GOT3 (cell line): Measurements from ENCODE around the gene SH3BGR.
"Not testable (repeated sequence)": the region's sequence is repeated elsewhere in the genome, so short reads cannot be mapped to it uniquely, and the experiment has no call there.

Experiments used
- DNase-seq: peaks from one replicate; lab custom pipeline; 2025; ENCODE audit warnings: mixed read lengths; lab: John Stamatoyannopoulos, UW

SH3BGR gene

DNA sequence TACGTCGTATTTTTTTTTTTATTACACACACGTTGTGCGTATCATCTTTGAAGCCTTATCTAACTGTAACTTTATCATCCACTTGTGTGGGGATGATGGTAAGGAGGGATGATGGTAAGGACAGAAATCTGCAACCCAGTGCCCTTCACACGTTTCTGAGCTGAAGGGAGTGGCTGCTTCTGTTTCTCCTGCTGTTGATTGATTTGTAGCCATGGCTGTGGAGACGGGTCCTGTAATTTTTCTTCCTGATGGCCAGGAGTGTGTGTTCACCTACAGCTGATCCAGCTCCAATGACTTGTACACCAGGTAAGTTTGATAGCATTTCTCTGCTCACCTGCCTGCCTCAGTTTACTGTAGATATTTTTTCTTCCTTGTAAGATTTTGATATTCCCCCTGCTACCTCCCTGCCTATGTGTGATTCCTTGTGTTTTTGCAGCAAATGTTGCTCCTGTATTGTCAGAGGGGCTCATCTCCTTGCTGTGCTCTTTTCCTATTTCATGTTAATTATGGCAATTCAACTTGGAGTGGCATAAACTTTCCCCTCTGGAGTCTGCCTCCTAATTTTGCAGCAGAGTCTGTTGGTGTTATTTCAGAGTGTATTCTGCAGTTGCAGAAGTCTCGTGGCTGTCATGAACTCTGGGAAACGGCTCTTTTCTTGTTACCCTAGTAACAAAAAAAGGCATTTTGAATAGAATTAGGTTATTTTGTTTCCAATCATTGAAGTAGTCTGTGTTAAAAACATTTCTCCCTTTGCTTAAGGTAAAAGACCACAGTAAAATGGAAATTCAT lies 64.1 kb downstream of the SH3BGR start:
- DNase-seq, result no peak

DNA sequence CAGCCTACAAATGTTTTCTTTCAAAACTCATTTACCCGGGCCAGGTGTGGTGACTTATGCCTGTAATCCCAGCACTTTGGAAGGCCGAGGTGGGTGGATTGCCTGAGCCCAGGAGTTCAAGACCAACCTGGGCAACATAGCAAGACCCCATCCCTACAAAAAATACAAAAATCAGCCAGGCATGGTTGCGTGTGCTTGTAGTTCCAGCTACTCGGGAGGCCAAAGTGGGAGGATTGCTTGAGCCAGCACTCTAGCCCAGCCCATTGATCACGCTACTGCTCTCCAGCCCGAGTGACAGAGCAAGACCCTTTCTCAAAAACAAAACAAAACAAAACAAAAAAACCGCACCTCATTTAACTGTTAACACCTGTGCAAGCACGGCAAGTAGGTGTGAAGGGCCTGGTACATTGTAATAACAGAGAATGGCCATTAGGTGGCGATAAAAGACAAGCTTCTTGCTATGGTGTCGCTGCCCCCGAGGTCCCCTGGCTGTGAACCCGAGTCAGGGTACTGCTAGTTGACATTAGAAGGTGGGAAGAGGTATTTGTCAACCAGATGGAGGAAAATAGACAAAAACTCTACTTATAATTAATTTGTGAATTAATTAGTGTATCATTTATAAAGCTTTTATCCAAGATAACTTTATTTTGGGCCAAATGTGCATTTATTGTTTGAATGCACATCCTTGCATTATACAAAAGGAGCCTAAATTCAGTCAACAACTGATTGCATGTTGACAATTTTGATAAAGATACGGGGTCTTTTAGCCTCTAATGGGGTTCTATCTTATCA lies 66.5 kb downstream of the SH3BGR start:
- no peak for DNase-seq

DNA sequence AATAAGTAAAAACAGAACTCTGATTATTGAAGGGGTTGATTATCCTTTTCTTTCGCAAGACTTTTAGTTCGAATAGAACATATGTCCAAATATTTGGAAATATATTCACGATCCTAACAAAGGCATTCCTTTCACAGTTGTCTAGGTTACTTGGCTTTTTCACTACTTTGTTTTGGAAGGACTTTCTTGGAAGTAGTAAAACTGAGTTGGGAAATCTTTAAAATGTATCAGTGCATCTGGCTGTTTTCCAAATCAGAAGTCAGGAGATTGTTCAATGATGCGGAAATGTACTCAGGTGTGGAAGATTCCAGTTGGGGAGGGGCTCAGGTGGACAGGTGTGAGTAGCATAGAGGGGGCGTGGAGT lies 67.1 kb downstream of the SH3BGR start:
- no peak for DNase-seq

DNA sequence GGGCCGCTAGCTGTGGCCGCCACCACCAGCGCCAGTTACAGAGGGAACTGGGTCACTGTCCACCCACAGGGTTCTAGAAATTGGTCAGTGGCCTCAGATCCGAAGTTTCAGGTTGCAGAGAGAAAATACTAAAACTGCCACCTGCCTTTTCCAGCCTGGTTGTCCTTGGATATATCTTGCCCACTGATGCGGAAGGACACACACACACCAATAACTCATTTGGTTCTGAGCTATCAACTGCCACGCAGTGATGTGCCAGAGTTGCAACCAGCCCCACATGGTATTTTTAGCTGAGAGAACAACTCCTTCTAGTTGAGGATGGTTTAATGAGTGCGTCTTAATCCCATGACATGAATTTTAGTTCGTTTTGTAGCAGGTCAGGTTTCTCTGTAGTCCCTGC lies 68.1 kb downstream of the SH3BGR start:
- no peak for DNase-seq

DNA sequence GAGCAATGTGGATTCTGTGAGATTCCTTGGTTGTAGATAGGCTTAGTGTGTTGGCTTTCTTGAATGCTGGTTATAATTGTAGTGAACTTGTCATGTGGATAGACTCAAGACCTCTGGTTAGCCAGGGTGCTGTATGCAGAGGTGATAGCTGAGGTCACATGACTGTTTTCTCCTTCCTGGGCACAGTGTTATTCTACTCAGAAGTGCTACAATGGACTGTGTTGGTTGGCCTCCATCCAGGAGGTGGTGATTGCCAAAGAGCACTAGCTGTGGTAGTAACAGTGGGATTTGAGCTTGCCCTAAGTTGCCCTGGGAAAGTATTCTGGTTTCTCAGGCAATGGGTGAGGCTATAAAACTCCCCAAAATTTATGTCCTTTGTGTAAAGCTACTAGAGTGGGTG lies 71.6 kb downstream of the SH3BGR start:
- no peak for DNase-seq

DNA sequence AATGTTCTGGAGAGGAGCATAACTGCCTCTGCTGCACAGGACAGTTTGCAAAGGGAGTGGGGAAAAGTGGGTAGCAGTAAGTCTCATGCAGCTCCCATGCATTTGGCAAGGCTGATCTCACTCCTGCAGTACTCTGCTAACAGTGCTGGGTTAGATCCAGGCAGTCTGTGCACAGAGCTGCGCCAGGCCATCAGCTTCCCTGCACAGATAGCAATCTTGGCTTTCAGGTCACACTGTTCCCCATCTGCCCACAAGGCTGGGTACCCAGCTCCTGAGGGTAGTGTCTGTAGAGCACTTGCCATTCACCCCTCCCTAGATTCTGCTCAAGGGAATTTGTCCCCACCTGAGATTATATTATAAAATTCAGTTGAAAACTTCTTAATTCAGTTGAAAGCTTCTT lies 72.1 kb downstream of the SH3BGR start:
- no peak for DNase-seq

DNA sequence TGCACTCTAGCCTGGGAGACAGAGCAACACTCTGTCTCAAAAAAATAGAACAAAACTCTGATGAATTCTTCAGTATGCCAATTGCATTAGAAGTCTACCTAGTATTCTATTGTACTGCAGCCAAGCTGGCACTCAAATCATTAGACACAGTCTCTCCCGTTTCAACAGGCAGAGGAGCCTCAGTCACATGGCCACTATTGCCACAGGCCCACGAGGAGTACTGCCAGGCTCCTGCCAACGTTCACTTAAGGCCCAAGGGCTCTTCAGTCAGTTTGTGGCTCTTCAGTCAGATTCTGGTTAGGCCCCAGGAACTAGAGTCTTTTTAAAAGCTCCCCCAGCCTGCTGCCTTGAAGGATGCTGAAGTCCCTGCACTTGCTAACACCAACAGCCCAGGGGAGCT lies 73.4 kb downstream of the SH3BGR start:
- no peak for DNase-seq

DNA sequence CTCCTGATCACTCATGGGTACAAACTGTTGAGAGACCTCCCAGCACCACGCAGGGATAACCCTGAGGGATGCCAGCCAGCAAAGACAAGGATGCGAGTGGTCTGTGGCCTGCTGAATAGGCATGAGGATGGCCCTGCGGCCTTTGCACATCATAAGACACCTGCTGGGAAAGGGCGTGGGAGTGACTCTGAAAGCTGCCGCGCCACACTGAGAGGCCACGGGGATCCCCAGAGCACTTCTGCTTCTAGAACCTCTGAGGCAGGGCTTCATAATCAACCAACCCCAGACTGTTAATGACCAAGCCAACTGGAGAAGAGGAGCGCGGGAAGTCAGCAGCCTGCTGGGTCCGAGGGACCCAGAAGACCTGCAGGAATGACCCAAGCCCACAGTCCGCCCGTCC lies 73.8 kb downstream of the SH3BGR start:
- no peak for DNase-seq

DNA sequence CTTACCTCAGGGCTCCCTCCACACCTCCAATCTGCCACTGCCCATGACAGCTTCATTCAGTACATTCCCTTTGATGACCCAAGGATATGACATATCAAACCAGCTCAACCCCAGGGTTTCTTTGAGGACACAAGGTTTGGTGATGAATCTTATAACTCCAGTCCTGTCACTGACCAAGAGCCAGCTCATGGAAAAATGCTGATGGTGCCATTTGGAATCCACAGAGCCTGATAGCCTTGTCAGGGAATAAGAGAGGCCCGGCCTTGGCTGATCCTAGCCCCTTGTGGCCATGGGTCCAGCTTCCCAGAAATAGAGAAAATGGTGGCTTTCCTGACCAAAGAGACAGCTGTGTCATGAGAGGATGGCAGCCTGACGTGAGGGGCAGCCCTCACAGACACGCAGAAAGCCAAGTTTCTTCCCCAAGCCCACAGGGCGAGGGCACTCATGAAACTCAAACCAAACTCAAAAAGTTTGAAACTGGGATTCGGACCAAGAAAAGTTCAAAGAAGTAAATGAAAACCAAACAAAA lies 75.4 kb downstream of the SH3BGR start:
- no peak for DNase-seq

DNA sequence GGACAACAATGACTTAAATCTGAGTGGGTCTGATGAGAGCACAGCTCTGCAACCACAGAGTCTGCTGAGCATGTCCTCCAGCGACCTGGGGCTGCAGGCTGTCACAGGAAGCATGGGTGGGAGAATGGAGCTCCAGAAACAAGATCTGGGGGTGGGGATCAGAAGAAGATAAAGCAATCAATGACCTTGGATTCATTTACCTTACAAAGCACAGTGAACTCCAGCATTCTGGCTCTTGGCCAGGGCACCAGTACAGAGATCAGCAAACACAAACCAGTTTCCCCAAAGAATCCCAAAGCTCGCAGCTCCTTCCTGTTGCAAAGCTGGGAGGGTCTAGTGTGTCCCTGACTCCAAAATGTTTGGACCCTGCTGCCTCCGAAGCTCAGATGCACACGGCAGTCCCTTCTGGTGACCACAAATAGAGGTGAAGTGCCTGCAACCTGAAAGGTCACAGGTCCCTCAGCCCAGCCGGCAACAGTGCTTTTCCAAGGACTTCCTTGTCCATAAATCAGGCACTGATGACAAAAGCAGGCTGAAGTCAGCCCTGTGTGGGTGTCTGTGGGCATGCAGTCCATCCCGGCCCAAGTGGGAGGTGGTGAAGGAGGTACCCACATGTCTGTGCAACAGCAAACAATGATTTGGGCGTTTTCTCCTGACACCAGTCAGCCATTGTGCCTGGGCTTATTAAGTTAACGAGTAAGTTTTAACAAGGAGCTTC lies 76.1 kb downstream of the SH3BGR start:
- DNase-seq, result no peak

DNA sequence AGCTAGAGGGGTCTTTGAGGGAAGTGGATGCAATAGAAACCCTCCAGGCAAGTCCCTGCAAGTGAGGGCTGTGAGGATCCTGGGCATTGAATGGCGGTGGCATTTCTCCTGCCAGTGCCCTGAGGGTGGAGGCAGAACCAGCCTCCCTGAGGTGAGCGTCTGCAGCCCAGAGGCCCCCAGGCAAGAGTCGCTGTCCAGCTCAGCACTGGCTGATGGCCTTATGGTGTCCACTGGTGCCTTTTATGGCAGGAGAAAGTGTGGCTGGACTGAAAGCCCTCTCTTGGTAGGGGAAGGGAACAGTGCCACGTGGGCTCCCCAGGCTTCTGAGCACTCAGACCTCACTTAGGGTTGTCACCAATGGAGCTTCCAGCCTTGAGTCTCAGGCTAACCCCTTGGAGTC lies 77.3 kb downstream of the SH3BGR start:
- no peak for DNase-seq

DNA sequence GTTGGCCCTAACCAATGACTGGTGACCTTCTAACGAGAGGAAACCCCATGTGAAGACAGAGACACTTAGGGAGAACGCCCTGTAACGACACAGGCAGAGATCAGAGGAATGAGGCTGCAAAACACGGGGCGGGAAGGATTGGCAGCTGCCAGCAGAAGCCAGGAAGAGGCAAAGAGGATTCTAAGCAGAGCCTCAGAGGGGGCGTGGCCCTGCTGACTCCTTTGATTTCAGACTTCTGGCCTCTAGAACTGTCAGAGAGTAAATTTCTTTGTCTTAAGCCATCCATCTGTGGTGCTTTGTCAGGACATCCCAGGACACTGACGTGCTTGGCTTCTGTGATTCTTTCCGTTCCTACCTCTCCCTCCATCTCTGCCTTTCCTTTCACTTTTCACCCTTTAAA lies 79.3 kb downstream of the SH3BGR start:
- no peak for DNase-seq

DNA sequence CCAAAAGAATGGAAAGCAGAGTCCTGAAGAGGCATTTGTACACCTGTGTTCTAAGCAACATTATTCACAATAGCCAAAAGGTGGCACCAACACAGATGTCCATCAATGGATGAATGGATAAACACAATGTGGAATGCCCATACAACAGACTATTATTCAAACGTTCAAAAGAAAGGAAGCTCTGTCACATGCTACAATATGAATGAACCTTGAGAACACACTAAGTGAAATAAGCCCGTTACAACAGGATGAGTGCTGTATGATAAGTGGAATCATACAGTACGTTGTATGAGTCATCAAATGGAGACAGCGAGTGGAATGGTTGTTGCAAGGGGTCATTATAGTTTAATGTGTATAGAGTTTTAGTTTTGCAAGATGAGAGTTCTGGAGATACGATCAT lies 80.1 kb downstream of the SH3BGR start:
- no peak for DNase-seq

DNA sequence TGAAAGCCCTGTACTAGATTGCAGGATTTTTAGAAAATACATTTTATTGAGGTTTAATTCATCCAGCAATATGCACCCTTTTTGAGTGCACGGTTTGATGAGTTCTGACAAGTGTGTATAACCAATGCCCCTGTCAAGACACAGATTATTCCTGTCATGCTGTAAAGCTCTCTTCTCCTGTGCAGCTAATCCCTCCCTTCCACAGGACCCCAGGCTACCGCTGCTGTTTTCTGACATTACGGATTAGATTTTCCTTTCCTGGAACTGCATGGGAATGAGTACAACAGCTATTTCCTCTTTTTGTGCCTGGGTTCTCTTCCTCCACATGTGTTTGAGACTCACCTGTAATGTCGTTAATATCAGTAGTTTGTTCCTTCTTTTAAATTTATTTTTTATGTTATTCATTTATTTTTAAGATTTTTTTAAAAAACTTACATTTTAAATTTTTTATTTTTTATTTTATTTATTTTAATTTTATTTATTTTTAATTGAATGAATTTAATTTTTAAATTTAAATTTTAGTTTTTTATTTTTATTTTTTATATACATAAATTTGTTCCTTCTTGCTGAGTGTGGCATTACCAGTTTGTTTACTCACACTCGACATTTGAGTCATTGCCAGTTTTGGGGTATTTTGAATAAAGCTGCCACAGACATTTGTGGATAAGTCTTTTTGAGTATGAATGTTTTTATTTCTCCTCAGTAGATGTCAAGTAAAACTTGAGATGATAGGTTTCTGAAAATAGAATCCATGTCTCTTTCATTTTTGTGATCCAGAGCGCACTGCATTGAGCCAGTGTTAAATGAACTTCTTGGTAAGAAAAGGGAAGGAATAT lies 82.0 kb downstream of the SH3BGR start:
- no peak for DNase-seq

DNA sequence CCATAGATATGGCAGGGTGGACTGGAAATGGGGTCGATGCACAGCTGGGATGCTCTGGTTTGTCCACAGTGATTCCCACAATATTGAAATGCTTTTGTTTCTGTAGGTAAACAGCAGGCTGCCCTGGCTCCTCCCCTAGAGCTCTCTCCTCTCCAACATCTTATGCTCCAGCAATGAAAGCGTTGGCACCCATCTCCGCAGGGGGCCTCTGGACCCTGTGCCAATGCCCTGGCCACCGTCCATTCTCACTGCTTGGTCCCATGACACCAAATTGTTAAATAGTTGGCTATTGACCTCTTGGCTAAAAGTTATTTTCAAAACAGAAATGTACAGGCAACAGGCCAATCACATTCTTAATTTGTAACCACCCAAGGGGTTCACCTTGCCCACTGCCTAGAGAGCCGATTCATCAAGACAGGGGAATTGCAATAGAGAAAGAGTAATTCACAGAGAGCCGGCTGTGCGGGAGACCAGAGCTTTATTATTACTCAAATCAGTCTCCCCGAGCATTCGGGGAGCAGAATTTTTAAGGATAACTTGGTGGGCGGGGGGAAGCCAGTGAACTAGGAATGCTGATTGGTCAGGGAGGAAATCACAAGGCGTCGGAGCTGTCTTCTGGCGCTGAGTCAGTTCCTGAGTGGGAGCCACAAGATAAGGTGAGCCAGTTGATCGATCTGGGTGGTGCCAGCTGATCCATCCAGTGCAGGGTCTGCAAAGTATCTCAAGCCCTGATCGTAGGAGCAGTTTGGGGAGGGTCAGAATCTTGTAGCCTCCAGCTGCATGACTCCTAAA lies 84.1 kb downstream of the SH3BGR start:
- DNase-seq, result no peak

DNA sequence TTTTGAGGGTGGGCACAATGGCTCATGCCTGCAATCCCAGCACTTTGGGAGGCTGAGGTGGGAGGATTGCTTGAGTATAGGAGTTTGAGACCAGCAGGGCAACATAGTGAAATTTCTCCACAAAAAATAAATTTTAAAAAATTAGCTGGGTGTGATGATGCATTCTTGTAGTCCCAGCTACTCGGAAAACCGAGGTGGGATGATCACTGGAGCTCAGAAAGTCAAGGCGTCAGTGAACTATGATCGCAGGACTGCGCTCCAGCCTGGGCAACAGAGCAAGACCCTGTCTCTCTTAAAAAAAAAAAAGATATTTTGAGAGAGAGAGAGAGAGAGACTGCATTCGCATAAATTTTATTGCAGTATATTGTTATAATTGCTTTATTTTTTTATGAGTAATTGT lies 85.1 kb downstream of the SH3BGR start:
- no peak for DNase-seq

DNA sequence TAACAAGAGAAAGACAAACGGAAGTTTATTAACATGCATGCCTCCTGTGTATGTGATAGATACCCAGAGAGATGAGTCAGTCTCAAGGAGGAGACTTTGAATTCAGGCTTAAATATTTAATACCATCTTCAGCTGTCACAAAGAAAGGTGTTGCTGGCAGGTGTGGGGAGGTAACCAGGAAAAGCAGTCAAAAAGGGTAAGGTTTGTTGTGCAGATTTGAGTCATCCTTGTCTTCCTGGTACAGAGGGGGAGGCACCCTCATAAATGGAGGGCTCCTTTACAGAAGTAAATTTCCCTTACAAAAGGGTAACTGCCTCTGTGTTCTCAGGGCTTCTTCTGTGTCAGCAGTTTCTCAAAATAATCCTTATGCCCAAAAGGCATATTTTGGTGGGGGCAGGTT lies 85.8 kb downstream of the SH3BGR start:
- DNase-seq, result no peak

DNA sequence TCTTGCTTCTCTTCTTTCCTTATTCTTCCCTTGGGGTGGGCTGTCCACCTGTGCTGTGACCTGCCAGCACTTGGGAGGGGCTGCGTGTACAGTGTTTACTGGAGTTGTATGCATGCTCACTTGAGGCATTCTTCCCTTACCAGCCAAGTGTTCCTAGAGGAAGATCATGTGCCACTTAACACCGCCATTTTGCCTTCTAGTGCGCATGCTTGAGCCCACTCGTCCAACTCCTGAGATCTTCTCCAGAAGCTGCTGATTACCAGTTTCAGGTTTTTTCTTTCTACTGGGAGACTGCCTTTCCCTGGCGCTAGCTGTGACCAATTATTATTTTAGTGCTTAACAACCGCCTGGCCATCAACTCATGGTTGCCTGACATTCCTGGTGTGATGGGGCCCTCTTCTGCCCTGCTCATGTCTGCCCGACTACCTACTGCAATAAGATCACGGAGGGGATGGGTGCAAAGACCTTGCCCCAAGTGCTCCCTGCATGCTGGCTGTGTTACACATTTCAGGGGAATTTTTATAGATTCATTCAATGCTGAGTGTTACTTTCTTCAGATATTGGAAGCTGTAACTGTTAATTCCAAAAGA lies 86.8 kb downstream of the SH3BGR start:
- DNase-seq, result no peak

DNA sequence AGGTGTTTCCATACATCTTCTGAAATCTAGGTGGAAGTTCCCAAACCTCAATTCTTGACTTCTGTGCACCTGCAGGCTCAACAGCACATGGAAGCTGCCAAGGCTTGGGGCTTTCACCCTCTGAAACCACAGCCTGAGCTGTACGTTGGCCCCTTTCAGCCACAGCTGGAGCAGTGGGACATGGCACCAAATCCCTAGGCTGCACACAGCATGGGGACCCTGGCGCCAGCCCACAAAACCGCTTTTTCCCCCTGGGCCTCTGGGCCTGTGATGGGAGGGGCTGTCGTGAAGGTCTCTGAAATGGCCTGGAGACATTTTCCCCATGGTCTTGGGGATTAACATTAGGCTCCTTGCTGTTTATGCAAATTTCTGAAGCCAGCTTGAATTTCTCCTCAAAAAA lies 88.6 kb downstream of the SH3BGR start:
- DNase-seq, result not testable (repeated sequence)

DNA sequence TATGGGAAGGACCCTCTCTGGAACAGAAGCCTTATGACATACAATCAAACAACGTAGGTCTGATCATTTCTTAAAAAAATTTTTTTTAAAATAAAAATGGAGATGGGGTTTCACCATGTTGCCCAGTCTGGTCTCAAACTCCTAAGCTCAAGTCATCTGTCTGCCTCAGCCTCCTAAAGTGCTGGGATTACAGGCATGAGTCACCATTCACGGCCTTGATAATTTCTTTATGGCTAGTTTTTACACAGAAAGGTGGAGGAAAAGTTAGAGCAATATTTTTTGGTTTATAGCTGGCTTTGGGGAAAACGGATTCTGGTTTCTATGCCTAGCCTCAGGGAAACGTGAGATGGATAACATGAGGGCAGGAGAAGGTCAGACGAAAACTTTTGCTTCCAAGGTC lies 91.0 kb downstream of the SH3BGR start:
- DNase-seq, result no peak

DNA sequence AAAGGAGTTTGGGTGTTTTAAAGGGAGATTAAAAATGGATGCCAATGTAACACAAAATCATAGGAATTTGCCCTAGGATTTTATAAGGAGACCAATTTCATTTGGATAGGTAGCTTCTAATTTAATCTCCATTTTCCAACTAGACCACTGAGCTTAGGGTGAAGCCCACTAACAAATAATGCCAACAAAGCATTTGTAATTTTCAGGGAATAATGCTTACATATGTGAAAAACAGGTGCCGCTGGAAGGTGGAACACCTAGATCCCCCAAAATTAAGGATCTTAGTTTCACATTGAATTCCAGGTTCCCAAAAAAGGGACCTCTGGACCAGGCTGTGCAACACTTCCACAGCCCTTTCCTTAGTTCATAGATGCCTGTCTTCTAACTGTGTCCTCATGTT lies 94.8 kb downstream of the SH3BGR start:
- DNase-seq, result no peak
